ENCODE data around the gene PSMD6.

GRCh38 chr3:64055076-64055475 is 31.8 kb upstream of the PSMD6 start:
- TF ChIP-seq CTCF (IDR thresholded peaks at IDR 0.05) (no peak), ZFX (IDR thresholded peaks at IDR 0.05; ENCODE audit: borderline replicate concordance) (no peak)

Measured in 22Rv1 (cell line).